Measurements from ENCODE around the gene CLGN. TPM values are rescaled to one million over a fixed set of nuclear protein-coding genes. Genes with fewer than 3 reads are reported as not detected.

CLGN gene
- polyA plus RNA-seq, 1 experiment = not detected

GRCh38 chr4:140408974-140409373, 18.5 kb downstream of the CLGN start:
- POLR2A ChIA-PET = no interaction called here
- CTCF ChIA-PET = interaction anchor here (1.3 kb wide), 1 partner anchor 49 kb away, joined by 3 read pairs; no protein-coding TSS in a partner anchor
- no peaks in the 10 kb centered on the region for H3K27me3 ChIP-seq (ENCODE audit: control insufficient read depth, insufficient read depth, low read length)
- no peak for TF ChIP-seq CTCF (IDR thresholded peaks at IDR 0.05; ENCODE audit: insufficient read depth, low read depth, low read length)
- no peak for DNase-seq (ENCODE audit: low read depth)
- no peaks in the 10 kb centered on the region for H3K36me3 ChIP-seq (ENCODE audit: control insufficient read depth, insufficient read depth, low read length)
- no peak overlapping the region for H3K4me3 ChIP-seq (ENCODE audit: low read depth, low read length)

- Histone ChIP-seq H3K4me3 (ENCODE audit: low read depth, low read length) (no peak overlapping the region), H3K36me3 (ENCODE audit: control insufficient read depth, insufficient read depth, low read length) (no peaks in the 10 kb centered on the region), H3K27me3 (ENCODE audit: control insufficient read depth, insufficient read depth, low read length) (no peaks in the 10 kb centered on the region)
- POLR2A ChIA-PET = no interaction called here
- CTCF ChIA-PET = no interaction called here
- no peak for DNase-seq (ENCODE audit: low read depth)
- no peak for TF ChIP-seq CTCF (IDR thresholded peaks at IDR 0.05; ENCODE audit: insufficient read depth, low read depth, low read length)
These were observed 21.2 kb downstream of the CLGN start for GRCh38 chr4:140406292-140406691.

- Histone ChIP-seq H3K36me3 (ENCODE audit: control insufficient read depth, insufficient read depth, low read length) (no peaks in the 10 kb centered on the region), H3K27me3 (ENCODE audit: control insufficient read depth, insufficient read depth, low read length) (no peaks in the 10 kb centered on the region), H3K4me3 (ENCODE audit: low read depth, low read length) (no peak overlapping the region)
- POLR2A ChIA-PET = no interaction called here
- DNase-seq (ENCODE audit: low read depth) = no peak
- CTCF ChIA-PET = no interaction called here
- TF ChIP-seq CTCF (IDR thresholded peaks at IDR 0.05; ENCODE audit: insufficient read depth, low read depth, low read length) = no peak
These were observed 27.3 kb downstream of the CLGN start for GRCh38 chr4:140400111-140400510.

GRCh38 chr4:140395668-140396067, 31.8 kb downstream of the CLGN start:
- TF ChIP-seq CTCF (IDR thresholded peaks at IDR 0.05; ENCODE audit: insufficient read depth, low read depth, low read length) = no peak
- ChIA-PET POLR2A (no interaction called here), CTCF (no interaction called here)
- no peak overlapping the region for H3K4me3 ChIP-seq (ENCODE audit: low read depth, low read length)
- no peaks in the 10 kb centered on the region for H3K27me3 ChIP-seq (ENCODE audit: control insufficient read depth, insufficient read depth, low read length)
- no peaks in the 10 kb centered on the region for H3K36me3 ChIP-seq (ENCODE audit: control insufficient read depth, insufficient read depth, low read length)
- no peak for DNase-seq (ENCODE audit: low read depth)

- CTCF ChIA-PET = no interaction called here
- H3K36me3 ChIP-seq (ENCODE audit: control insufficient read depth, insufficient read depth, low read length) = no peaks in the 10 kb centered on the region
- no peak overlapping the region for H3K4me3 ChIP-seq (ENCODE audit: low read depth, low read length)
- POLR2A ChIA-PET = no interaction called here
- no peaks in the 10 kb centered on the region for H3K27me3 ChIP-seq (ENCODE audit: control insufficient read depth, insufficient read depth, low read length)
- no peak for TF ChIP-seq CTCF (IDR thresholded peaks at IDR 0.05; ENCODE audit: insufficient read depth, low read depth, low read length)
- DNase-seq (ENCODE audit: low read depth) = no peak
These were observed 39.4 kb downstream of the CLGN start for GRCh38 chr4:140388015-140388414.

All from BJ (cell line).